Measurements from ENCODE around the gene EML4. TPM values are rescaled to one million over a fixed set of nuclear protein-coding genes. Genes with fewer than 3 reads are reported as not detected.

Gene EML4
- total and polyA plus RNA-seq, 5 experiments from 2014 or later: 37.8 to 111 (median 48.1) TPM

DNA sequence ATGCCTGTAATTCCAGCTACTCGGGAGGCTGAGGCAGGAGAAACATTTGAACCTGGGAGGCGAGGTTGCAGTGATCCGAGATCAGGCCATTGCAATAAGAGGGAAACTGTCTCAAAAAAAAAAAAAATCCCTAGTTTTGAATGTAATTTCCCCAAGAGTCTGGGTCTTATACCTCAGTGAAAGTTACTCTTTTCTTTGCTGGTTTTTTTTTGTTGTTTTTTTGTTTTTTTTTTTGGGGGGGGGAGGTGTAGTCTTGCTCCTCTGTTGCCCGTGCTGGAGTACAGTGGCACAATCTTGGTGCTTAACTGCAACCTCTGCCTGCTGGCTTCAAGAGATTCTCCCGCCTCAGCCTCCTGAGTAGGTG is 22.8 kb downstream of the EML4 start:
- ATAC-seq (no peak), DNase-seq (no peak)
- H3K27me3 Mint-ChIP-seq: no peaks in the 10 kb centered on the region
- POLR2A ChIA-PET: interaction anchor here (1.2 kb wide), 1 partner anchor 87 kb away, joined by 4 read pairs; no protein-coding TSS in a partner anchor
- peak overlapping the region in 8 of 10 donors; percentile 5 to 90 (median 35) for H3K27ac Mint-ChIP-seq
- H3K9me3 Mint-ChIP-seq: no peaks in the 10 kb centered on the region
- peaks cover 37 to 88% (median 65%) of the 10 kb centered on the region in 4 donors for H3K4me1 Mint-ChIP-seq
- peaks cover 0 to 14% (median 10%) of the 10 kb centered on the region in 3 donors for H3K36me3 Mint-ChIP-seq
- peak overlapping the region in 1 of 10 donors; percentile 9 for H3K4me3 Mint-ChIP-seq

DNA sequence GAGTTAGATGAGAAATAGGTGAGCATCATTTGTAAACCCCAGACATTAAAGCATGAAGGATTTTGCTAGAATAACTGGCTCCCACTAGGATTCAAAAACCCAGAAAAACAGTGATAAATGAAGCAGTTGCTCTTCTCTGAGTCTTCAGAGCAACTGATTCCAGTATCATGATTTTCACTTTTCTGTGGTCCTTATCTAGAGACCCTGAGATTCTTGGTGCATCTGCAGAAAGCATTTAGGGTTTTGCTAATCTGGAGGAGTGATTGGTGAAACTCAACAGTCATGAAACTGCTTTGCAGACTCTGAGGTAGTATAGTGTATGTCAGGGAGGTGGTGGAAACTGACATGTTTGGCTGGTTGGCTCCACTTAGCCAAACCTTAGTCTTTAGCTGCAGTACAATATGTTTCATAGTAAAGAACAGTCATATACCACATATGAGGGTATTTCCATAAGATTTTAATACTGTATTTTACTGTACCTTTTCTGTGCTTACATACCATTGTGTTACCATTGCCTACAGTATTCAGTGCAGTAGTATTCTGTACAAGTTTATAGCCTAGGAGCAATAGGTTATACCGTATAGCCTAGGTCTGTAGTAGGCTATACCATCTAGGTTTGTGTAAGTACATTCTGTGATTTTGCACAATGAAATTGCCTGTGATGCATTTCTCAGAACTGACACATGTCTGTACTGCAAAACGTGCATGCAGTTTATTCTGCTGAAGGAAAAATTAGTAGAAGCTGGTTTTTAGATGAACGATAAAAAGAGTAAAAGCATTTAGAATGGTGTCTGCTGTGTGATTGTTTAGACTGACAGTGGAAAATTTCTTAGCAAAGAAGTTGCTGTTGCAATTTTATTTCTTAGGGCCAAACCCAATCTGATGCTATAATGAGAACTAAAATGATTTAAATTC is 23.8 kb downstream of the EML4 start:
- no peak for DNase-seq
- Mint-ChIP-seq H3K36me3 (peaks cover 0 to 10% (median 3%) of the 10 kb centered on the region in 3 donors), H3K27me3 (no peaks in the 10 kb centered on the region), H3K4me3 (peak overlapping the region in 8 of 10 donors; percentile 5 to 61 (median 34)), H3K9me3 (no peaks in the 10 kb centered on the region), H3K4me1 (peaks cover 32 to 83% (median 62%) of the 10 kb centered on the region in 4 donors), H3K27ac (peak overlapping the region in 9 of 10 donors; percentile 24 to 90 (median 73))
- peak; percentile 37 to 46 for ATAC-seq
- POLR2A ChIA-PET: interaction anchor here (0.6 to 2.5 kb wide), 5 partner anchors 60 to 325 kb away, joined by 3 to 11 read pairs (median 4); no protein-coding TSS in a partner anchor

DNA sequence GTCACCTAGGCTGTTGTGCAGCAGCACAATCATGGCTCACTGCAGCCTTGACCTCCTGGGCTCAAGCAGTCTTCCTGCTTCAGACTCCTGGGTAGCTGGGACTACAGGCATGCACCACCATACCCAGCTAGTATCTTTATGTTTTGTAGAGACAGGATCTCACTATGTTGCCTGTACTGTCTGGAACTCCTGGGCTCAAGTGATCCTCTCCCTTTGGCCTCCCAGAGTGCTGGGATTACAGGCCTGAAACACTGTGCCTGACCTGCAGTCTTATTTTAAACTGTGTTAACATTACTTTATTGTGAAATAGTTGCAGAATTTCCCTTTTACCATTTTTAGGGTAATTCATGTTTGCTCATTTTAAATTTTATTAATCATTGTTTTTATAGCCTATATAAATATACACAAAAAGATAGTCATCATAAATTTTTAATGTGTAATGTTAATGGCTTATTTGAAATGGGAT is 24.6 kb downstream of the EML4 start:
- no peak for ATAC-seq
- POLR2A ChIA-PET: interaction anchor here (0.6 to 2.5 kb wide), 5 partner anchors 61 to 326 kb away, joined by 3 to 11 read pairs (median 4); no protein-coding TSS in a partner anchor
- H3K27ac Mint-ChIP-seq: peak overlapping the region in 8 of 10 donors; percentile 17 to 90 (median 70)

DNA sequence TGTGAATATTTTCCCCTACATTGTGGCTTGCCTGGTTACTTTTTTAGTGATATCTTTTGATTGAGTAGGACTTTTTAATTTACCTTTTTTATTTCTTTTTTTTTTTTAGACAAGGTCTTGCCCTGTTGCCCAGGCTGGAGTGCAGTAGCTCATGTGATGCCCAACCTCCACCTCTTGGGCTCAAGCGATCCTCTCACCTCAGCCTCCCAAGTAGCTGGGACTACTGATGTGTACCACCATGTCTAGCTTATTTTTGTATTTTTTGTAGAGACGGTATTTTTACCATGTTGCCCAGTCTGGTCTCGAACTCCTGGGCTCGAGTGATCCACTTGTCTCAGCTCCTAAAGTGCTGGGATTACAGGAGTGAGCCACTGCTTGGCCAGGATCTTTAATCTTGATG is 25.3 kb downstream of the EML4 start:
- peaks cover 44 to 85% (median 72%) of the 10 kb centered on the region in 4 donors for H3K4me1 Mint-ChIP-seq

More for the DNA sequence above, 24.6 kb downstream of the EML4 start:
- peaks cover 0 to 10% (median 2%) of the 10 kb centered on the region in 3 donors for H3K36me3 Mint-ChIP-seq
- H3K9me3 Mint-ChIP-seq: no peaks in the 10 kb centered on the region
- no peak for DNase-seq
- H3K4me3 Mint-ChIP-seq: peak overlapping the region in 8 of 10 donors; percentile 3 to 61 (median 34)
- no peaks in the 10 kb centered on the region for H3K27me3 Mint-ChIP-seq
- peaks cover 40 to 85% (median 68%) of the 10 kb centered on the region in 4 donors for H3K4me1 Mint-ChIP-seq

DNA sequence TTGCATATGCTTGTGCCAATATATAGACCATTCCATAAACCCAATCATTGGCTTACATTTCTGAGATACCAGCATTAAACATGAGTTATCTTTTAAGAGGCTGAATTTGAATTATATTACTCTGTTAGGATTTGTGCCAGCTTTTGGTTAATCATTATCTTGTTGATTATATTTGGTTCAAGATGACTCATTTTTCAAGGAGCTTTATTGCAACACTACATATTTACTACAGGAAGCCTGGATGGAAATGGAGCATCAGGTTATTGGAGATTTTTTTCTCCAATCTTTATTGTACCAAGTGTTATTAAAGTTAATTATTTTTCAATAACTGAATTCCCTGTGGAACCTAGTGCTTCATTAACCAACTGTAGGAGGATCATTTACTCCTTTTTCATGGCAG is 26.4 kb downstream of the EML4 start:
- H3K36me3 Mint-ChIP-seq: peaks cover 0 to 7% (median 2%) of the 10 kb centered on the region in 3 donors

More for the DNA sequence above, 25.3 kb downstream of the EML4 start:
- ATAC-seq (no peak), DNase-seq (no peak)
- Mint-ChIP-seq H3K36me3 (peaks cover 0 to 10% (median 2%) of the 10 kb centered on the region in 3 donors), H3K27me3 (no peaks in the 10 kb centered on the region), H3K4me3 (peak overlapping the region in 3 of 10 donors; percentile 15 to 52 (median 23)), H3K27ac (peak overlapping the region in 7 of 10 donors; percentile 1 to 74 (median 64)), H3K9me3 (no peaks in the 10 kb centered on the region)
- POLR2A ChIA-PET: interaction anchor here (1.5 to 2.5 kb wide), 2 partner anchors 94 to 98 kb away, joined by 4 to 11 read pairs; no protein-coding TSS in a partner anchor

DNA sequence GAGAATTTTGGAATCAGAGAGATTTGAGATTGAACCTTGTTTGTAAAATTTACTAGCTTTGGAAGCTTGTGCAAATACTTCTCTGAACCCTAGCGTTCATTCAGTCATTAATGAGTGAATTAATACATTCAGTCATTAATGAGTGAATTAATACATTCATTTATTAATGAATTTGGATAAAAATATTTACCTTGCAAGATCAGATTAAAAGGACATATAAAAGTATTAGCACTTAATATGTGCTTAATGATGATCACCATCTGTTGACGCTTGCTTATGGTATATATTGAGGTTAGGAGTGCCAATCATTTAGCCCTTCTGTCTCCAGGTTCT is 26.9 kb downstream of the EML4 start:
- H3K4me1 Mint-ChIP-seq: peaks cover 48 to 85% (median 74%) of the 10 kb centered on the region in 4 donors
- POLR2A ChIA-PET: interaction anchor here (0.7 to 2.0 kb wide), 3 partner anchors 91 to 99 kb away, joined by 3 to 5 read pairs (median 4); no protein-coding TSS in a partner anchor
- H3K36me3 Mint-ChIP-seq: peaks cover 0 to 7% (median 2%) of the 10 kb centered on the region in 3 donors
- DNase-seq: no peak
- H3K27ac Mint-ChIP-seq: peak overlapping the region in 5 of 10 donors; percentile 63 to 84 (median 74)
- no peak overlapping the region for H3K4me3 Mint-ChIP-seq
- no peak for ATAC-seq
- H3K9me3 Mint-ChIP-seq: no peaks in the 10 kb centered on the region
- no peaks in the 10 kb centered on the region for H3K27me3 Mint-ChIP-seq

More for the DNA sequence above, 26.4 kb downstream of the EML4 start:
- POLR2A ChIA-PET: interaction anchor here (0.6 to 2.0 kb wide), 2 partner anchors 69 to 91 kb away, joined by 4 to 5 read pairs; no protein-coding TSS in a partner anchor
- no peaks in the 10 kb centered on the region for H3K27me3 Mint-ChIP-seq
- H3K27ac Mint-ChIP-seq: no peak overlapping the region
- DNase-seq: no peak
- no peak for ATAC-seq
- no peak overlapping the region for H3K4me3 Mint-ChIP-seq
- H3K4me1 Mint-ChIP-seq: peaks cover 47 to 86% (median 73%) of the 10 kb centered on the region in 4 donors
- H3K9me3 Mint-ChIP-seq: no peaks in the 10 kb centered on the region

DNA sequence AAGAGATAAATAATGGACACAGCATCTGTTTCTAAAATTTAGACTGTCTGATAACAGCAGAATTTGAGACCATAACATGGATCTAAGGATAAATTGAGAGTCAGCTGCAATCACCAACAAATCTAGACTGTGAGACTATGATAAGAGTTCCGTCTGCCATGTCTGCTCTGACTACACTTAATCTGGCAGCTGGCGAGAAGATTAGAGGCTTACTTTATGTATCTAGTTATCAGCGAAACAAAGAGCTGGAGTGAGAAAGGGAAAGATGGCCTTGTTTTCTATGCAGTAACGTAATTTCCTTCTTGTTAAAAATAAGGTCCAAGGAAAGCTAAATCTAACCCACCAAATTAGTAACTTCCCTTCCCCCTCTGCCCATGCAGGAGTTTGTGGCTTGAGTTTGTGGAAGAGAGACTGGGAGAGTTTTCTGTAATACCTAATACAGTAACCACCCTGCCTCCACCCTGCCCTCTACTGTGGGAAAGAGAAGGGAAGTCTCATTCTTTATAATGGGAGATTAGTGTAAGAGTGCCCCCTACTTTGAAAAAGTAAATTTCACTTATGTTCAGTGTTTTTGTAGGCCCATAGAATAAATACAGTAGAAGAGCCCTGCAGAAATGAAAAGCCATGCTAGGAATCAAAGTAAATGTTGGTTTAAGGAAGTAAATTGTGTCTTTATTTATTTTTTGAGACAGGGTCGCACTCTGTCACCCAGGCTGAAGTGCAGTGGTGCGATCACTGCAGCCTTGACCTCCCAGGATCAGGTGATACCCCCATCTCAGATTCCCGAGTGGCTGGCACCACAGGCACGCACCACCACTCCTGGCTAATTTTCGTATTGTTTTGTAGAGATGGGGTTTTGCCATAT is 27.5 kb downstream of the EML4 start:
- peaks cover 0 to 5% (median 2%) of the 10 kb centered on the region in 3 donors for H3K36me3 Mint-ChIP-seq
- H3K9me3 Mint-ChIP-seq: no peaks in the 10 kb centered on the region
- POLR2A ChIA-PET: interaction anchor here (0.5 to 2.0 kb wide), 4 partner anchors 81 to 100 kb away, joined by 3 to 5 read pairs (median 4); no protein-coding TSS in a partner anchor
- DNase-seq (peak in 9 of 10 donors; percentile 22 to 73 (median 45)), ATAC-seq (peak; percentile 87)
- peak overlapping the region; percentile 5 to 84 (median 71) for H3K27ac Mint-ChIP-seq
- peaks cover 43 to 86% (median 72%) of the 10 kb centered on the region in 4 donors for H3K4me1 Mint-ChIP-seq
- H3K4me3 Mint-ChIP-seq: peak overlapping the region in 4 of 10 donors; percentile 6 to 52 (median 18)
- no peaks in the 10 kb centered on the region for H3K27me3 Mint-ChIP-seq

DNA sequence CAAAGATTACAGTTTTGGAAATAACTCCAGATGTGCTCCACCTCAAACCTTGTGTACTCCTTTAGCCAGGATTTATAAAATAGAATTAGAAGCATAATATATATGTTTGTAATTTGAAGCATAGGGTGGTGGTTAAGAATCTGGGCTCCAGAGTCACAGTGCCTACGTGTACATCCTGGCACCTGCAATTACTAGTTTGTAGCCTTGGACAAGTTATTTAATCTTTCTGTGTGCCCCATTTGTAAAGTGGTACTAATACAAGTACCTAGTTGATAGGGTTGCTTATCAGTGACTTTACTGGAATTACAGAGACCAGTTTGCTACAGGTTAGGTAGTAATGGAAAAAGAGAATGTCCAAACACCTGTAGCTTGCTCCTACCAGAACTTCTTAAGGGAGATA is 28.6 kb downstream of the EML4 start:
- Mint-ChIP-seq H3K4me3 (peak overlapping the region in 2 of 10 donors; percentile 2 to 16), H3K9me3 (no peaks in the 10 kb centered on the region), H3K4me1 (peaks cover 43 to 81% (median 71%) of the 10 kb centered on the region in 4 donors), H3K27ac (peak overlapping the region in 2 of 10 donors; percentile 52 to 71), H3K36me3 (peaks cover 0 to 7% (median 2%) of the 10 kb centered on the region in 3 donors), H3K27me3 (no peaks in the 10 kb centered on the region)
- POLR2A ChIA-PET: interaction anchor here (0.6 to 1.6 kb wide), 2 partner anchors 99 to 107 kb away, joined by 3 read pairs; no protein-coding TSS in a partner anchor
- no peak for ATAC-seq
- no peak for DNase-seq

DNA sequence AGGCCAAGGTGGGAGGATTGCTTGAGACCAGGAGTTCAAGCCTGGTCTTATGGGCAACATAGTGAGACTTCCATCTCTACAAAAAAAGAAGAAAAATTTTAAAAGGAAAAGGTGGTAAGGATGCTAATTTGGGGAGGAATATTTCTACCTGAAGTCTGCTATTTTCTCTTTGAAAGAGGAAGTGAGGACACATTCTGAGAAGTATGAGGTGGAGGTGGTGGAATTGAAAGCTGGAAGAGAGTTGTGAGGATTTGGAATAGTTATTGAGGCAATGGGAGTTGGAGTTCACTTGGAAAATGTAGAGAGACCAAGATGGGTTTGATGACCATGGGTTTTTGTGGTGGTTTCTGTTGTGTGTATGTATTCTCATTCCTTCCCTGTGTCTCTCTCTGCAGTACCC is 29.3 kb downstream of the EML4 start:
- ATAC-seq: no peak
- Mint-ChIP-seq H3K9me3 (no peaks in the 10 kb centered on the region), H3K27ac (peak overlapping the region in 4 of 10 donors; percentile 30 to 54 (median 46))

DNA sequence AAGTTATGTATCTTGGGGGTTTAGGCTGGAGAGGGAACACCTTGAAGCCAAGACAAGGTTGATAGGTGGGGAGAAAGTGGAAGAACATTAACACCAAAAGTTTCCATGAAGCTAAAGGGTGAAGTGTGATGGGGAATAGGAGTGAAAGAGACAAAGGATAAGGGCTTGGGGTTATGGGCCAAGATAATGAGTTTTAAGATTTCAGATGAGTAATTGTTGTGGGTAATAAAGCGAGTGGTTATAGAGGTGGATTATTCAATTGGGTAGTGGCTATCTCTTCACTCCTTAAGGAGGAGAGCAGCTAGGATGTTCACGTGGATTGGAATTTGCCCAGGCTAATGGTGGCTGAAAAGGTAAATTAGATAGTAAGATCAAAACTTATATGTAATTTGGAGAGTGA is 29.8 kb downstream of the EML4 start:
- Mint-ChIP-seq H3K9me3 (no peaks in the 10 kb centered on the region), H3K27me3 (no peaks in the 10 kb centered on the region), H3K4me3 (peak overlapping the region in 2 of 10 donors; percentile 2 to 8), H3K27ac (peak overlapping the region in 3 of 10 donors; percentile 2 to 54 (median 30)), H3K4me1 (peaks cover 38 to 79% (median 62%) of the 10 kb centered on the region in 4 donors), H3K36me3 (peaks cover 0 to 7% (median 2%) of the 10 kb centered on the region in 3 donors)
- ATAC-seq (no peak), DNase-seq (no peak)
- POLR2A ChIA-PET: interaction anchor here (1.6 kb wide), 1 partner anchor 108 kb away, joined by 3 read pairs; no protein-coding TSS in a partner anchor

More for the DNA sequence above, 29.3 kb downstream of the EML4 start:
- H3K4me1 Mint-ChIP-seq: peaks cover 39 to 78% (median 65%) of the 10 kb centered on the region in 4 donors
- H3K36me3 Mint-ChIP-seq: peaks cover 0 to 7% (median 2%) of the 10 kb centered on the region in 3 donors
- no peak for DNase-seq
- H3K27me3 Mint-ChIP-seq: no peaks in the 10 kb centered on the region
- peak overlapping the region in 2 of 10 donors; percentile 2 to 27 for H3K4me3 Mint-ChIP-seq
- POLR2A ChIA-PET: interaction anchor here (1.6 kb wide), 1 partner anchor 108 kb away, joined by 3 read pairs; no protein-coding TSS in a partner anchor

DNA sequence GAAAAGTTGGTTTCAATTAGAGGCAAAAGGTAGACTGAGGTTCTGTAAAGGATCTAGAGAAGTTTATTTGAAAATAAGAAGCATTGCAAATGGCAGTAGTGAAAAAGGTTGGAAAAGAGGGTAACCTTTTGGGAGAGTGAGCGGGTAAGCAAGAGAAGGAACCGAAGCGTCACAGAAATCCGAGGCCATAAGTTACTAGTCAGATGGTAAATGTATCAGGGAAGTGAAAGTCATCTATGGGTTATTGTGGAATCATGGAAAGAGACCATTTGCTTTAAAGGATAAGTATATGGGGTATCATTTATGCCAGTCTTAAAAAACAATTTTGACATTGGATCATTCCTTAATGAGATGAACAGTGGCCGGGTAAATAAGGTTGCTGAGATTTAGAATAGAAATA is 30.5 kb downstream of the EML4 start:
- Mint-ChIP-seq H3K27me3 (no peaks in the 10 kb centered on the region), H3K4me3 (peak overlapping the region in 3 of 10 donors; percentile 0 to 4 (median 2)), H3K4me1 (peaks cover 38 to 80% (median 59%) of the 10 kb centered on the region in 4 donors), H3K36me3 (peaks cover 0 to 4% (median 2%) of the 10 kb centered on the region in 3 donors), H3K27ac (peak overlapping the region in 2 of 10 donors; percentile 30 to 41), H3K9me3 (no peaks in the 10 kb centered on the region)
- no peak for ATAC-seq
- POLR2A ChIA-PET: no interaction called here
- DNase-seq: no peak
